GM23338 (cell line): Measurements from ENCODE around the gene LIX1L.

Source experiments
- CREB1 ChIP-seq: fragments of 250-450 bp; sonication (Bioruptor Pico); IDR thresholded peaks from 2 replicates; pipeline ENCODE4 v1.5.0; 2020; ENCODE audit warnings: low read depth, mild to moderate bottlenecking, moderate library complexity
- CTCF ChIP-seq, 2 experiments: fragments of 200-600 bp in 1 of 2; sonication (generic) in 1 of 2; conservative IDR thresholded peaks; 2 replicates each; pipeline versions ENCODE4 v1.5.1 to v1.6.1; 2016 to 2017; ENCODE audit warnings: antibody characterized with exemption in 2 of 2, low read depth in 2 of 2, mild to moderate bottlenecking in 2 of 2, moderate library complexity in 1 of 2
- ETS1 ChIP-seq: IDR thresholded peaks from 2 replicates; pipeline ENCODE4 v1.6.1; 2016; ENCODE audit warnings: antibody characterized with exemption
- EZH2 ChIP-seq: fragments of 200-600 bp; sonication (generic); IDR thresholded peaks from one replicate; pipeline ENCODE4 v1.8.0; 2017; ENCODE audit warnings: antibody characterized with exemption, mild to moderate bottlenecking, low read depth; ENCODE audit not compliant: unreplicated experiment
- EZH2phosphoT487 ChIP-seq: fragments of 200-600 bp; sonication (generic); IDR thresholded peaks from one replicate; pipeline ENCODE4 v1.8.1; 2018; ENCODE audit warnings: antibody characterized with exemption; ENCODE audit not compliant: unreplicated experiment
- JUNB ChIP-seq: IDR thresholded peaks from one replicate; pipeline ENCODE4 v1.6.1; 2016; ENCODE audit warnings: antibody characterized with exemption; ENCODE audit not compliant: unreplicated experiment
- NANOG ChIP-seq: IDR thresholded peaks from 2 replicates; pipeline ENCODE4 v1.6.1; 2016; ENCODE audit warnings: antibody characterized with exemption, borderline replicate concordance
- POLR2AphosphoS5 ChIP-seq: IDR thresholded peaks from 2 replicates; pipeline ENCODE4 v1.6.1; 2016; ENCODE audit warnings: antibody characterized with exemption, low read depth
- REST ChIP-seq: IDR thresholded peaks from one replicate; pipeline ENCODE4 v1.6.1; 2018; ENCODE audit warnings: antibody characterized with exemption; ENCODE audit not compliant: unreplicated experiment
- STAT1 ChIP-seq: IDR thresholded peaks from one replicate; pipeline ENCODE4 v1.6.1; 2016; ENCODE audit warnings: antibody characterized with exemption; ENCODE audit not compliant: unreplicated experiment
- ZNF331 ChIP-seq: fragments of 250-450 bp; sonication (Bioruptor Pico); IDR thresholded peaks from 2 replicates; pipeline ENCODE4 v1.5.0; 2020; ENCODE audit warnings: low read depth, mild to moderate bottlenecking, moderate library complexity
- ZNF462 ChIP-seq: fragments of 250-450 bp; sonication (Bioruptor Pico); IDR thresholded peaks from 2 replicates; pipeline ENCODE4 v1.5.0; 2020; ENCODE audit warnings: mild to moderate bottlenecking, moderate library complexity

GRCh38 chr1:145897969-145898368 lies 59.8 kb downstream of the LIX1L start:
- TF ChIP-seq CTCF (conservative IDR thresholded peaks at IDR 0.05; ENCODE audit: low read depth in 2 of 2), result no peak
- TF ChIP-seq EZH2, result no peak
- TF ChIP-seq POLR2AphosphoS5, result no peak
- no peak for TF ChIP-seq REST
- no peak for TF ChIP-seq CREB1 (CRISPR knock-in tag)
- no peak for TF ChIP-seq STAT1
- TF ChIP-seq ZNF331 (CRISPR knock-in tag), result no peak
- no peak for TF ChIP-seq NANOG
- no peak for TF ChIP-seq JUNB
- no peak for TF ChIP-seq ETS1
- TF ChIP-seq EZH2phosphoT487, result no peak
- no peak for TF ChIP-seq ZNF462 (CRISPR knock-in tag)
